SK-N-SH (cell line): ENCODE data around the gene FIGNL1. TPM values are rescaled to one million over a fixed set of nuclear protein-coding genes. Genes with fewer than 3 reads are reported as not detected.

Experiments used
- CTCF ChIA-PET: fragments of 300-600, 350-600 bp; formaldehyde crosslinking; extraction: SDS; loops from one replicate; lab custom pipeline; 2021; lab: Yijun Ruan, JAX
- POLR2A ChIA-PET: fragments of 350-600 bp; sonication (Branson Sonifier 250); formaldehyde crosslinking; extraction: SDS; loops from one replicate; lab custom pipeline; 2020; ENCODE audit warnings: antibody characterized with exemption, inconsistent platforms; lab: Yijun Ruan, JAX
- DNase-seq: peaks from one replicate; pipeline ENCODE4 v3.0.0; 2012
- H2AFZ ChIP-seq: fragments of 200-600 bp; sonication (generic); 2 replicates; pipeline ENCODE4 v1.8.1; 2016; ENCODE audit warnings: antibody characterized with exemption, mild to moderate bottlenecking, low read depth
- H3F3A ChIP-seq: fragments of 200-600 bp; sonication (generic); replicated peaks from 2 replicates; pipeline ENCODE3; 2016; ENCODE audit warnings: antibody characterized with exemption, mild to moderate bottlenecking; ENCODE audit not compliant: insufficient read depth
- H3K27ac ChIP-seq, 2 experiments: fragments of 200-500 bp in 1 of 2; fragments of 200-600 bp in 1 of 2; sonication (Bioruptor generic) in 1 of 2; sonication (generic), shearing (Covaris generic) in 1 of 2; 2 replicates each; pipeline versions ENCODE4 v1.5.1 to v1.6.1; 2014 to 2016; ENCODE audit warnings: low read depth in 2 of 2, inconsistent platforms in 1 of 2, low read length in 1 of 2, mild to moderate bottlenecking in 1 of 2, mixed read lengths in 1 of 2
- H3K27me3 ChIP-seq: fragments of 200-600 bp; sonication (generic), shearing (Covaris generic); 2 replicates; pipeline ENCODE4 v1.6.1; 2016; ENCODE audit warnings: mixed run types; ENCODE audit not compliant: insufficient read depth
- H3K36me3 ChIP-seq, 2 experiments: fragments of 200-500 bp in 1 of 2; fragments of 200-600 bp in 1 of 2; sonication (Bioruptor generic) in 1 of 2; sonication (generic) in 1 of 2; replicated peaks in 1 of 2; 2 replicates each; pipeline versions ENCODE3 to v1.5.1; 2014 to 2016; ENCODE audit warnings: low read length in 1 of 2, mild to moderate bottlenecking in 1 of 2; ENCODE audit not compliant: insufficient read depth in 2 of 2, control insufficient read depth in 1 of 2
- H3K4me1 ChIP-seq, 2 experiments: fragments of 200-500 bp in 1 of 2; fragments of 200-600 bp in 1 of 2; sonication (Bioruptor generic) in 1 of 2; sonication (generic), shearing (Covaris generic) in 1 of 2; 2 replicates each; pipeline versions ENCODE4 v1.5.1 to v1.6.1; 2014 to 2016; ENCODE audit warnings: low read depth in 1 of 2, low read length in 1 of 2, mixed run types in 1 of 2; ENCODE audit not compliant: insufficient read depth in 2 of 2, control insufficient read depth in 1 of 2
- H3K4me2 ChIP-seq: fragments of 200-600 bp; sonication (generic), shearing (Covaris generic); 2 replicates; pipeline ENCODE4 v1.6.1; 2017; ENCODE audit warnings: mixed run types
- H3K4me3 ChIP-seq, 2 experiments: fragments of 200-500 bp in 1 of 2; fragments of 200-600 bp in 1 of 2; sonication (Bioruptor generic) in 1 of 2; sonication (generic), shearing (Covaris generic) in 1 of 2; 2 replicates each; pipeline versions ENCODE4 v1.5.1 to v1.8.1; 2014 to 2016; ENCODE audit warnings: low read depth in 2 of 2, inconsistent platforms in 1 of 2, low read length in 1 of 2, mild to moderate bottlenecking in 1 of 2, mixed read lengths in 1 of 2, moderate library complexity in 1 of 2
- H3K79me2 ChIP-seq: fragments of 200-600 bp; sonication (generic); 2 replicates; pipeline ENCODE4 v1.8.1; 2017; ENCODE audit warnings: mild to moderate bottlenecking; ENCODE audit not compliant: insufficient read depth
- H3K9ac ChIP-seq: fragments of 200-600 bp; sonication (generic); 2 replicates; pipeline ENCODE4 v1.6.1; 2017; ENCODE audit warnings: mixed run types
- H3K9me2 ChIP-seq: fragments of 200-600 bp; sonication (generic); 2 replicates; pipeline ENCODE4 v1.6.1; 2017; ENCODE audit warnings: mixed run types
- H3K9me3 ChIP-seq: fragments of 200-600 bp; sonication (generic); 2 replicates; pipeline ENCODE4 v1.6.1; 2017; ENCODE audit warnings: mixed run types, mild to moderate bottlenecking, moderate library complexity
- H4K20me1 ChIP-seq: fragments of 200-600 bp; sonication (generic); 2 replicates; pipeline ENCODE4 v1.6.1; 2017; ENCODE audit warnings: mild to moderate bottlenecking, mixed run types; ENCODE audit not compliant: insufficient read depth
- CHD2 ChIP-seq: fragments of 150-350 bp; IDR thresholded peaks from 2 replicates; pipeline ENCODE4 v1.6.1; 2018; ENCODE audit warnings: low read length; ENCODE audit not compliant: partially characterized antibody
- CTCF ChIP-seq: fragments of 200-600 bp; sonication (generic); IDR thresholded peaks from 2 replicates; pipeline ENCODE4 v1.6.1; 2017; ENCODE audit warnings: antibody characterized with exemption, mild to moderate bottlenecking, moderate library complexity
- EZH2phosphoT487 ChIP-seq: fragments of 200-600 bp; sonication (generic); IDR thresholded peaks from 2 replicates; pipeline ENCODE4 v1.6.1; 2017; ENCODE audit warnings: low read depth, mixed run types, mild to moderate bottlenecking, antibody characterized with exemption, moderate library complexity, borderline replicate concordance
- FOSL2 ChIP-seq: IDR thresholded peaks from 2 replicates; pipeline ENCODE4 v1.4.0; 2012; ENCODE audit warnings: low read depth, mild to moderate bottlenecking, moderate library complexity, borderline replicate concordance
- FOXM1 ChIP-seq: IDR thresholded peaks from 2 replicates; pipeline ENCODE4 v1.4.0; 2012; ENCODE audit warnings: low read depth, mild to moderate bottlenecking
- GABPA ChIP-seq: IDR thresholded peaks from 2 replicates; pipeline ENCODE4 v1.4.0; 2012; ENCODE audit warnings: low read depth, mild to moderate bottlenecking
- GATA2 ChIP-seq: sonication (generic); formaldehyde crosslinking; IDR thresholded peaks from 2 replicates; pipeline ENCODE4 v1.5.0; 2020; ENCODE audit warnings: mild to moderate bottlenecking, missing genetic modification reagents
- JUND ChIP-seq: IDR thresholded peaks from 2 replicates; pipeline ENCODE4 v1.4.0; 2012
- MAX ChIP-seq: IDR thresholded peaks from 2 replicates; pipeline ENCODE4 v1.4.0; 2012; ENCODE audit warnings: low read depth
- PBX3 ChIP-seq: IDR thresholded peaks from 2 replicates; pipeline ENCODE4; 2012
- RCOR1 ChIP-seq: fragments of 150-350 bp; IDR thresholded peaks from 2 replicates; pipeline ENCODE4 v1.6.1; 2017; ENCODE audit warnings: antibody characterized with exemption, low read length
- RFX5 ChIP-seq: IDR thresholded peaks from 2 replicates; pipeline ENCODE4 v1.6.1; 2012; ENCODE audit warnings: mild to moderate bottlenecking, improper control_type of control experiment, low read length
- SMC3 ChIP-seq: IDR thresholded peaks from 2 replicates; pipeline ENCODE4 v1.6.1; 2012; ENCODE audit warnings: low read depth, low read length, improper control_type of control experiment
- TAF1 ChIP-seq: IDR thresholded peaks from 2 replicates; pipeline ENCODE4 v1.6.1; 2012; ENCODE audit warnings: low read depth, mild to moderate bottlenecking, low read length, moderate library complexity, borderline replicate concordance
- USF1 ChIP-seq: IDR thresholded peaks from 2 replicates; pipeline ENCODE4 v1.4.0; 2012; ENCODE audit warnings: low read depth, borderline replicate concordance
- USF2 ChIP-seq: fragments of 150-350 bp; IDR thresholded peaks from 2 replicates; pipeline ENCODE4 v1.6.1; 2017; ENCODE audit warnings: antibody characterized with exemption, low read length, low read depth, borderline replicate concordance
- WGBS: methylation state at CpG from one replicate; pipeline ENCODE4 v1.1.6; 2017; ENCODE audit warnings: low lambda C conversion rate; 5-methylcytosine and 5-hydroxymethylcytosine counted together
- polyA plus RNA-seq, 3 experiments: library from polyadenylated mRNA; depleted of rRNA; stranded (reverse); fragments of >200 nt; gene quantifications; 2 replicates each; pipeline ENCODE4 v1.2.3, GENCODE V29; 2012

Gene FIGNL1
- polyA plus RNA-seq, 1 of the 3 experiments (the other 2 are of a cell fraction), result 6.7 TPM

- Histone ChIP-seq H3K4me2 (no peak overlapping the region), H3K4me3 (no peak overlapping the region), H3F3A (no peaks in the 10 kb centered on the region), H2AFZ (no peak overlapping the region), H3K27ac (peak overlapping the region in 1 of 2 experiments; percentile 37; a peak in 1 of 4 replicates), H3K9me3 (no peaks in the 10 kb centered on the region), H3K36me3 (no peaks in the 10 kb centered on the region), H3K4me1 (peaks cover 0 to 60% of the 10 kb centered on the region in 2 experiments; a peak in 1 of 4 replicates), H3K79me2 (no peaks in the 10 kb centered on the region), H3K27me3 (peaks cover 27% of the 10 kb centered on the region; the same call in 1 of the 2 replicates), H3K9me2 (no peaks in the 10 kb centered on the region), H3K9ac (no peak overlapping the region), H4K20me1 (no peaks in the 10 kb centered on the region)
- TF ChIP-seq CTCF (no peak), JUND (no peak), FOSL2 (no peak), PBX3 (no peak), TAF1 (no peak)
- WGBS, result 72% methylated on average over 6 of the region's 6 CpGs
- ChIA-PET POLR2A (interaction anchor here (1.0 kb wide), 1 partner anchor 20 kb away, joined by 3 read pairs; no protein-coding TSS in a partner anchor), CTCF (interaction anchor here (0.8 to 1.7 kb wide), 4 partner anchors 9 to 28 kb away, joined by 3 to 6 read pairs (median 3); partner anchors contain the start of gene FIGNL1)
- peak; percentile 60 for DNase-seq
Measured at GRCh38 chr7:50477640-50478039, 27.5 kb upstream of the FIGNL1 start.

- Histone ChIP-seq H3K4me2 (no peak overlapping the region), H3K9me3 (no peaks in the 10 kb centered on the region), H3K27ac (peak overlapping the region in 1 of 2 experiments; percentile 37; a peak in 1 of 4 replicates), H3K9ac (no peak overlapping the region), H3K79me2 (no peaks in the 10 kb centered on the region), H3K27me3 (peaks cover 27% of the 10 kb centered on the region; the same call in 1 of the 2 replicates)
- POLR2A ChIA-PET, result interaction anchor here (1.0 to 2.5 kb wide), 2 partner anchors 20 kb away, joined by 3 to 7 read pairs; no protein-coding TSS in a partner anchor
- no peak for TF ChIP-seq GABPA
- no peak for TF ChIP-seq CTCF
- no peak for TF ChIP-seq CHD2
- TF ChIP-seq SMC3, result no peak
- no peak for TF ChIP-seq FOXM1
- no peak for TF ChIP-seq USF2
- TF ChIP-seq MAX, result no peak
- no peak for TF ChIP-seq RFX5
- no peak for TF ChIP-seq FOSL2
- TF ChIP-seq GATA2 (CRISPR knock-in tag), result no peak
- TF ChIP-seq RCOR1, result no peak
- TF ChIP-seq USF1, result no peak
- TF ChIP-seq EZH2phosphoT487, result no peak
- TF ChIP-seq, all 33 proteins: peak for 0
- H3K4me1 ChIP-seq, result peaks cover 0 to 62% of the 10 kb centered on the region in 2 experiments; a peak in 1 of 4 replicates
- H4K20me1 ChIP-seq, result no peaks in the 10 kb centered on the region
- no peaks in the 10 kb centered on the region for H3F3A ChIP-seq
- no peaks in the 10 kb centered on the region for H3K36me3 ChIP-seq
- 55% methylated on average over 9 of the region's 9 CpGs for WGBS
- no peaks in the 10 kb centered on the region for H3K9me2 ChIP-seq
- CTCF ChIA-PET, result interaction anchor here (0.8 to 1.7 kb wide), 2 partner anchors 9 to 10 kb away, joined by 3 to 6 read pairs; no protein-coding TSS in a partner anchor
- no peak overlapping the region for H2AFZ ChIP-seq
- no peak overlapping the region for H3K4me3 ChIP-seq
- no peak for DNase-seq
Measured at GRCh38 chr7:50476953-50477625, 26.9 kb upstream of the FIGNL1 start.
